ENCODE data around the gene PICK1. TPM values are rescaled to one million over a fixed set of nuclear protein-coding genes. Genes with fewer than 3 reads are reported as not detected.

Gene PICK1
- total RNA-seq, 1 experiment from 2014 or later, result 35.7 TPM

- Mint-ChIP-seq H3K9me3 (no peaks in the 10 kb centered on the region), H3K36me3 (ENCODE audit: insufficient read depth in 1 of 3, low read depth in 3 of 3) (no peaks in the 10 kb centered on the region), H3K27ac (peak overlapping the region in 2 of 3 experiments; percentile 73 to 83; a peak in 3 of 7 replicates), H3K4me1 (peaks cover 21 to 45% of the 10 kb centered on the region in 2 experiments), H3K27me3 (ENCODE audit: low read depth) (peaks cover 7% of the 10 kb centered on the region), H3K4me3 (no peak overlapping the region)
- H2BK15ac ChIP-seq (ENCODE audit: low read depth, low read length), result no peak overlapping the region
- no peak overlapping the region for H2BK120ac ChIP-seq (ENCODE audit: low read depth, low read length, poor library complexity, severe bottlenecking)
- no peak overlapping the region for H3K27ac ChIP-seq (ENCODE audit: insufficient read length, low read depth, low read length)
- no peak overlapping the region for H2BK5ac ChIP-seq (ENCODE audit: insufficient read length, low read length)
- H3K4me2 ChIP-seq (ENCODE audit: insufficient read depth, insufficient read length, low read length), result no peak overlapping the region
- no peak overlapping the region for H2AFZ ChIP-seq (ENCODE audit: low read length)
- no peak overlapping the region for H3K4ac ChIP-seq (ENCODE audit: low read depth, low read length)
- no peak overlapping the region for H3K9ac ChIP-seq (ENCODE audit: extremely low read depth, insufficient read length, low read length)
- H3K18ac ChIP-seq (ENCODE audit: insufficient read length, low read depth, low read length), result no peak overlapping the region
- peak; percentile 33 for DNase-seq
- no peaks in the 10 kb centered on the region for H3K79me1 ChIP-seq (ENCODE audit: insufficient read depth, low read depth, low read length, poor library complexity, severe bottlenecking)
- H3K23ac ChIP-seq (ENCODE audit: insufficient read length, low read depth, low read length), result no peak overlapping the region
- H3K9me3 ChIP-seq (ENCODE audit: control insufficient read depth, low read depth, low read length), result no peaks in the 10 kb centered on the region
- H4K5ac ChIP-seq (ENCODE audit: insufficient read length, low read depth, low read length), result no peak overlapping the region
- no peaks in the 10 kb centered on the region for H3K23me2 ChIP-seq (ENCODE audit: insufficient read length, low read depth, low read length, poor library complexity, severe bottlenecking)
- H3K79me2 ChIP-seq (ENCODE audit: insufficient read depth, low read length), result no peaks in the 10 kb centered on the region
- no peak overlapping the region for H2BK12ac ChIP-seq (ENCODE audit: insufficient read length, low read depth, low read length)
- H3K14ac ChIP-seq (ENCODE audit: insufficient read depth, low read length), result no peak overlapping the region; the same call in 1 of the 2 replicates
- no peak overlapping the region for H2AK5ac ChIP-seq (ENCODE audit: insufficient read length, low read length)
- peaks cover 4% of the 10 kb centered on the region; the same call in 1 of the 2 replicates for H3K4me1 ChIP-seq (ENCODE audit: insufficient read depth, low read length)
- no peak overlapping the region for H3K56ac ChIP-seq (ENCODE audit: insufficient read length, low read depth, low read length)
- no peaks in the 10 kb centered on the region for H4K20me1 ChIP-seq (ENCODE audit: control insufficient read depth, insufficient read depth, insufficient read length)
- no peak overlapping the region for H4K91ac ChIP-seq (ENCODE audit: insufficient read length, low read depth, low read length)
- no peak overlapping the region for H2BK20ac ChIP-seq (ENCODE audit: low read depth, low read length, poor library complexity, severe bottlenecking)
- WGBS (ENCODE audit: extremely low coverage, insufficient read length, low lambda C conversion rate), result no CpG with 5 or more reads among the region's 9 CpGs
- no peaks in the 10 kb centered on the region for H3K27me3 ChIP-seq (ENCODE audit: insufficient read depth, low read length)
- no peak overlapping the region for H3T11ph ChIP-seq (ENCODE audit: low read length)
- no peak overlapping the region for H4K8ac ChIP-seq (replicated peaks; ENCODE audit: insufficient read length, low read depth, low read length)
- no peak for TF ChIP-seq CTCF (conservative IDR thresholded peaks at IDR 0.05)
Measured at GRCh38 chr22:38035530-38035885, 21.7 kb upstream of the PICK1 start.
